HEK293T (cell line): ENCODE measurements around the gene ASXL1.

Experiments used
- ARNT ChIP-seq: fragments of 450-650 bp; IDR thresholded peaks from 2 replicates; pipeline ENCODE4 v1.6.1; 2017; ENCODE audit warnings: mild to moderate bottlenecking
- BHLHE40 ChIP-seq: fragments of 450-650 bp; IDR thresholded peaks from 2 replicates; pipeline ENCODE4 v1.6.1; 2016; ENCODE audit warnings: mild to moderate bottlenecking, moderate library complexity, borderline replicate concordance
- ELF4 ChIP-seq: fragments of 450-650 bp; IDR thresholded peaks from 2 replicates; pipeline ENCODE4 v1.6.1; 2017; ENCODE audit warnings: antibody characterized with exemption
- FOXK2 ChIP-seq: fragments of 450-650 bp; IDR thresholded peaks from 2 replicates; pipeline ENCODE4 v1.6.1; 2016; ENCODE audit warnings: mild to moderate bottlenecking
- NFRKB ChIP-seq: fragments of 450-650 bp; IDR thresholded peaks from 2 replicates; pipeline ENCODE4 v1.6.1; 2016; ENCODE audit warnings: mild to moderate bottlenecking, moderate library complexity
- SUZ12 ChIP-seq: fragments of 450-650 bp; IDR thresholded peaks from 2 replicates; pipeline ENCODE4 v1.6.1; 2016; ENCODE audit warnings: mild to moderate bottlenecking
- TARDBP ChIP-seq: fragments of 450-650 bp; IDR thresholded peaks from 2 replicates; pipeline ENCODE4 v1.6.1; 2016

- TF ChIP-seq ELF4 (no peak), NFRKB (no peak), SUZ12 (no peak), BHLHE40 (no peak), TARDBP (no peak), FOXK2 (no peak), ARNT (no peak)
Observed at GRCh38 chr20:32359633-32360332, 1.7 kb downstream of the ASXL1 start.
